T-helper 17 cell (primary cell): ENCODE results near the gene TADA2A. TPM values are rescaled to one million over a fixed set of nuclear protein-coding genes. Genes with fewer than 3 reads are reported as not detected.
"Not testable (repeated sequence)": the region's sequence is repeated elsewhere in the genome, so short reads cannot be mapped to it uniquely, and the experiment has no call there.

Experiments
- ATAC-seq: fragments of 150-1000 bp; cut with Tn5 transposase; 2 replicates; pipeline ENCODE4 v1.10.0; 2021; ENCODE audit warnings: mild to moderate bottlenecking, moderate library complexity
- DNase-seq, 3 donors: peaks; one replicate each; pipeline versions ENCODE4 v3.0.0 to v3.0.0-alpha.2; 2020 to 2021
- H3K9me3 ChIP-seq: one replicate; pipeline ENCODE4 v1.7.0; 2013; ENCODE audit warnings: low read length, mild to moderate bottlenecking; ENCODE audit not compliant: control insufficient read depth, poor library complexity, severe bottlenecking
- H3K27ac Mint-ChIP-seq: one replicate; pipeline ENCODE4 v1.8.0; 2022; ENCODE audit warnings: mild to moderate bottlenecking, moderate library complexity, mixed read lengths
- H3K27me3 Mint-ChIP-seq: one replicate; pipeline ENCODE4 v1.8.0; 2022; ENCODE audit warnings: mixed read lengths
- H3K36me3 Mint-ChIP-seq: one replicate; pipeline ENCODE4 v1.8.0; 2022; ENCODE audit warnings: low read depth, mixed read lengths
- H3K4me1 Mint-ChIP-seq: one replicate; pipeline ENCODE4 v1.8.0; 2022; ENCODE audit warnings: mild to moderate bottlenecking, mixed read lengths
- H3K4me3 Mint-ChIP-seq: one replicate; pipeline ENCODE4 v1.8.0; 2022; ENCODE audit warnings: mild to moderate bottlenecking, moderate library complexity, mixed read lengths
- total RNA-seq, 4 donors: library from RNA in 2 of 4; stranded (reverse) in 2 of 4; gene quantifications; one replicate each; pipeline ENCODE4 v1.2.3 and lab custom pipeline; 2022 to 2026

TADA2A gene
- total RNA-seq, 2 donors from 2014 or later, result 11.1 to 13.9 TPM

GRCh38 chr17:37385474-37385990, 21.2 kb upstream of the TADA2A start:
- ATAC-seq (no peak), DNase-seq (no peak)
- Mint-ChIP-seq H3K36me3 (no peaks in the 10 kb centered on the region), H3K27ac (no peak overlapping the region), H3K4me3 (no peak overlapping the region), H3K4me1 (peaks cover 2% of the 10 kb centered on the region), H3K27me3 (no peaks in the 10 kb centered on the region)
- H3K9me3 ChIP-seq, result no peaks in the 10 kb centered on the region

- no peaks in the 10 kb centered on the region for H3K36me3 Mint-ChIP-seq
- no peaks in the 10 kb centered on the region for H3K9me3 ChIP-seq
- H3K4me3 Mint-ChIP-seq, result no peak overlapping the region
- ATAC-seq, result no peak
- DNase-seq, result no peak
- no peak overlapping the region for H3K27ac Mint-ChIP-seq
- no peaks in the 10 kb centered on the region for H3K27me3 Mint-ChIP-seq
- H3K4me1 Mint-ChIP-seq, result peaks cover 2% of the 10 kb centered on the region
Observed at GRCh38 chr17:37386462-37386861, 20.2 kb upstream of the TADA2A start.

- no peaks in the 10 kb centered on the region for H3K36me3 Mint-ChIP-seq
- H3K27me3 Mint-ChIP-seq, result no peaks in the 10 kb centered on the region
Observed at GRCh38 chr17:37388266-37388665, 18.4 kb upstream of the TADA2A start.

GRCh38 chr17:37389160-37389559, 17.5 kb upstream of the TADA2A start:
- Mint-ChIP-seq H3K4me3 (no peak overlapping the region), H3K4me1 (peaks cover 9% of the 10 kb centered on the region), H3K27ac (no peak overlapping the region), H3K36me3 (no peaks in the 10 kb centered on the region), H3K27me3 (no peaks in the 10 kb centered on the region)
- H3K9me3 ChIP-seq, result no peaks in the 10 kb centered on the region
- DNase-seq, result no peak
- ATAC-seq, result no peak

More at GRCh38 chr17:37388266-37388665, 18.4 kb upstream of the TADA2A start:
- ATAC-seq, result no peak
- H3K9me3 ChIP-seq, result no peaks in the 10 kb centered on the region
- Mint-ChIP-seq H3K4me1 (peaks cover 9% of the 10 kb centered on the region), H3K27ac (no peak overlapping the region), H3K4me3 (no peak overlapping the region)
- DNase-seq, result no peak

- no peaks in the 10 kb centered on the region for H3K9me3 ChIP-seq
- Mint-ChIP-seq H3K27ac (no peak overlapping the region), H3K27me3 (no peaks in the 10 kb centered on the region), H3K36me3 (no peaks in the 10 kb centered on the region), H3K4me1 (peaks cover 9% of the 10 kb centered on the region), H3K4me3 (no peak overlapping the region)
- ATAC-seq, result no peak
- DNase-seq, result no peak
Observed at GRCh38 chr17:37391146-37391545, 15.5 kb upstream of the TADA2A start.

GRCh38 chr17:37392024-37392590, 14.6 kb upstream of the TADA2A start:
- DNase-seq (no peak), ATAC-seq (no peak)
- Mint-ChIP-seq H3K27me3 (no peaks in the 10 kb centered on the region), H3K27ac (peak overlapping the region; percentile 19), H3K4me3 (peak overlapping the region; percentile 43), H3K36me3 (no peaks in the 10 kb centered on the region), H3K4me1 (peaks cover 9% of the 10 kb centered on the region)
- no peaks in the 10 kb centered on the region for H3K9me3 ChIP-seq

GRCh38 chr17:37393352-37393751, 13.3 kb upstream of the TADA2A start:
- no peaks in the 10 kb centered on the region for H3K36me3 Mint-ChIP-seq

GRCh38 chr17:37399265-37399803, 7.4 kb upstream of the TADA2A start:
- Mint-ChIP-seq H3K4me3 (no peak overlapping the region), H3K27ac (no peak overlapping the region), H3K27me3 (no peaks in the 10 kb centered on the region), H3K4me1 (peaks cover 7% of the 10 kb centered on the region), H3K36me3 (no peaks in the 10 kb centered on the region)
- no peaks in the 10 kb centered on the region for H3K9me3 ChIP-seq
- ATAC-seq (no peak), DNase-seq (no peak)

More at GRCh38 chr17:37393352-37393751, 13.3 kb upstream of the TADA2A start:
- peak overlapping the region; percentile 19 for H3K4me3 Mint-ChIP-seq
- no peaks in the 10 kb centered on the region for H3K9me3 ChIP-seq
- DNase-seq (no peak), ATAC-seq (no peak)
- no peak overlapping the region for H3K27ac Mint-ChIP-seq
- H3K4me1 Mint-ChIP-seq, result peaks cover 12% of the 10 kb centered on the region
- no peaks in the 10 kb centered on the region for H3K27me3 Mint-ChIP-seq

GRCh38 chr17:37400505-37400904, 6.2 kb upstream of the TADA2A start:
- Mint-ChIP-seq H3K4me1 (peaks cover 16% of the 10 kb centered on the region), H3K4me3 (no peak overlapping the region), H3K27me3 (no peaks in the 10 kb centered on the region), H3K27ac (no peak overlapping the region), H3K36me3 (peaks cover 2% of the 10 kb centered on the region)
- no peaks in the 10 kb centered on the region for H3K9me3 ChIP-seq
- DNase-seq (no peak), ATAC-seq (no peak)

GRCh38 chr17:37405522-37405921, 1.2 kb upstream of the TADA2A start:
- Mint-ChIP-seq H3K4me3 (peak overlapping the region; percentile 96), H3K4me1 (peaks cover 24% of the 10 kb centered on the region), H3K27ac (peak overlapping the region; percentile 16)
- H3K9me3 ChIP-seq, DNase-seq, H3K27me3 Mint-ChIP-seq, H3K36me3 Mint-ChIP-seq, ATAC-seq: not testable (repeated sequence)

GRCh38 chr17:37405955-37406634, 591 bp upstream of the TADA2A start:
- DNase-seq (no peak), ATAC-seq (peak; percentile 2)
- peaks cover 3% of the 10 kb centered on the region for H3K36me3 Mint-ChIP-seq
- H3K4me1 Mint-ChIP-seq, result peaks cover 24% of the 10 kb centered on the region
- peak overlapping the region; percentile 91 for H3K27ac Mint-ChIP-seq
- no peaks in the 10 kb centered on the region for H3K9me3 ChIP-seq
- H3K27me3 Mint-ChIP-seq, result no peaks in the 10 kb centered on the region
- H3K4me3 Mint-ChIP-seq, result peak overlapping the region; percentile 96

- Mint-ChIP-seq H3K27ac (peak overlapping the region; percentile 83), H3K4me1 (peaks cover 22% of the 10 kb centered on the region), H3K4me3 (peak overlapping the region; percentile 91)
- H3K9me3 ChIP-seq, ATAC-seq, H3K27me3 Mint-ChIP-seq, DNase-seq, H3K36me3 Mint-ChIP-seq: not testable (repeated sequence)
Observed at GRCh38 chr17:37408145-37408479, 1.4 kb downstream of the TADA2A start.

GRCh38 chr17:37410357-37410756, 3.7 kb downstream of the TADA2A start:
- DNase-seq (no peak), ATAC-seq (no peak)
- Mint-ChIP-seq H3K27ac (no peak overlapping the region), H3K36me3 (peaks cover 11% of the 10 kb centered on the region), H3K4me1 (peaks cover 18% of the 10 kb centered on the region), H3K27me3 (no peaks in the 10 kb centered on the region), H3K4me3 (no peak overlapping the region)
- no peaks in the 10 kb centered on the region for H3K9me3 ChIP-seq
